Esophagus (tissue), 2 donors: ENCODE measurements around the gene FLNB. TPM values are rescaled to one million over a fixed set of nuclear protein-coding genes. Genes with fewer than 3 reads are reported as not detected.
A peak's percentile ranks its signal among the peaks of the same experiment; 100 is the strongest.

Source experiments
- H3K27ac ChIP-seq, 2 donors: one replicate each; pipeline ENCODE4 v1.5.1; 2013; ENCODE audit warnings: low read depth in 2 of 2, mild to moderate bottlenecking in 2 of 2, inconsistent platforms in 1 of 2, low read length in 1 of 2, moderate library complexity in 1 of 2
- H3K27me3 ChIP-seq, 2 donors: one replicate each; pipeline ENCODE4 v1.6.1; 2013; ENCODE audit warnings: low read length in 2 of 2, control low read depth in 1 of 2, mild to moderate bottlenecking in 1 of 2; ENCODE audit not compliant: insufficient read depth in 2 of 2, control insufficient read depth in 1 of 2
- H3K36me3 ChIP-seq, 2 donors: one replicate each; pipeline ENCODE4 v1.6.1; 2013; ENCODE audit warnings: low read length in 1 of 2; ENCODE audit not compliant: control insufficient read depth in 2 of 2, insufficient read depth in 2 of 2
- H3K4me1 ChIP-seq, 2 donors: one replicate each; pipeline ENCODE4 v1.6.1; 2013; ENCODE audit warnings: low read length in 1 of 2; ENCODE audit not compliant: control insufficient read depth in 2 of 2, insufficient read depth in 2 of 2
- H3K4me3 ChIP-seq, 2 donors: one replicate each; pipeline ENCODE4 v1.5.1; 2013; ENCODE audit warnings: low read length in 2 of 2, mild to moderate bottlenecking in 2 of 2, low read depth in 1 of 2, moderate library complexity in 1 of 2
- H3K9me3 ChIP-seq, 2 donors: one replicate each; pipeline ENCODE4 v1.6.1; 2013; ENCODE audit warnings: mild to moderate bottlenecking in 2 of 2, low read depth in 1 of 2, low read length in 1 of 2, moderate library complexity in 1 of 2; ENCODE audit not compliant: control insufficient read depth in 2 of 2, insufficient read depth in 1 of 2
- WGBS, 2 donors: extraction: QIAGEN DNeasy Blood & Tissue Kit; methylation state at CpG; one replicate each; pipeline ENCODE4 v1.1.7; 2013; 5-methylcytosine and 5-hydroxymethylcytosine counted together
- polyA plus RNA-seq, 2 donors: library from polyadenylated mRNA; stranded (reverse); fragments of 200-250 nt; gene quantifications; one replicate each; pipeline ENCODE4 v1.2.3, GENCODE V29; 2013
- donor health status: healthy with polysubstance abuse.
- donor health status: Bipolar disorder and iron deficiency.

Gene FLNB
- polyA plus RNA-seq, 2 donors, result 50.8 to 52.5 TPM

DNA sequence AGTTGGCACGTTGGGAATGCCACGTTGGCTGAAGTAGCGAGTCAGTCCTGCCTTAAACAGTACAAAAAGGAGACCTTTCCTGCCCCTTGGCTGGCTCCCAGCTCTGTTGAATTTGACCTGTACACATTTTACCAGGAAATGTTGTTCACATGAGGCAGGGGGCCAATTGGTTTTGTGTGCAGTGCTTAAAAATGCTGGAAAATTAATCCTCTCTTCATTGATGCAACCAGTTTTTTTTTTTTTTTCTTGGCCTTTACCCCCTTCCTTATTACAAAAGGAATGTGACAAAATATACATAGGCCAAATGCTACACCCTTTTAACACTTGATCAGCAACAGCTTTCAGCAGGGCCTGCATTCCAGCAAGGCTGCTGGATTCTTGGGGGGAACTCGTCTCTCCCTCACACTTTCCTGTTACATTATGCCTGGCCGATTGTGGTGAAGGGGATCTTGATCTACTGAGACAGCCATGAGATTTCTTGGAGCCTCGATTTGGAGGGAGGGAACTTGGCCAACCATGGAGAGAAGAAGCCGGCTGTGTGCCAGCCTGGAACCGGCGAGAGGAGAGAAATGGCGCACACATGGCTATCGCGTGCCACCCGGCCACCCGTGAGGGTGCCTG is 109.4 kb downstream of the FLNB start:
- peaks cover 15 to 18% of the 10 kb centered on the region in 2 donors for H3K36me3 ChIP-seq
- no peaks in the 10 kb centered on the region for H3K27me3 ChIP-seq
- H3K9me3 ChIP-seq, result no peaks in the 10 kb centered on the region
- H3K27ac ChIP-seq, result peak overlapping the region; percentile 25 to 67
- 41 to 46% methylated on average over 14 of the region's 14 CpGs for WGBS, 2 donors
- peaks cover 6 to 8% of the 10 kb centered on the region in 2 donors for H3K4me1 ChIP-seq
- no peak overlapping the region for H3K4me3 ChIP-seq

DNA sequence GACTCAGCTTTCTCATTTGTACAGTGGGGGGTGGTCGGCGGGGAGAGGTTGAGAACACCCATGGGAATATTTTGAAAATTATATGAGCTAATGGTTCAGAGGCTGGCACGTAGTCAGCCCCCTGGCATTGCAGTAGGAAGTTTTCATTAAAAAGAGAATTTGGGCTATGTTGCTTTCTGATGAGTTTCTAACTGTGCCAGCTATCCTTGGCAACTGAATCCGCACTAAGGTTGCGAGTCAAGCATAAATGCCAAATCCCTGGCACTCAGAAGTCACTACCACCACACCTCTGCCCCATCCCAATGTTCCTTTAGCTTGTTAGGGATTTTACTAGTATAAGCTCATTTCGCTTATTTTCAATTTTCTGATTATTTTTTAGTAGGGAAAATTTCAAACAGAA is 111.0 kb downstream of the FLNB start:
- Histone ChIP-seq H3K27me3 (no peaks in the 10 kb centered on the region), H3K4me3 (no peak overlapping the region), H3K9me3 (no peaks in the 10 kb centered on the region), H3K36me3 (peaks cover 17 to 30% of the 10 kb centered on the region in 2 donors), H3K27ac (no peak overlapping the region), H3K4me1 (peaks cover 6 to 8% of the 10 kb centered on the region in 2 donors)
- WGBS, 2 donors, result 74 to 79% methylated on average over 6 of the region's 6 CpGs

DNA sequence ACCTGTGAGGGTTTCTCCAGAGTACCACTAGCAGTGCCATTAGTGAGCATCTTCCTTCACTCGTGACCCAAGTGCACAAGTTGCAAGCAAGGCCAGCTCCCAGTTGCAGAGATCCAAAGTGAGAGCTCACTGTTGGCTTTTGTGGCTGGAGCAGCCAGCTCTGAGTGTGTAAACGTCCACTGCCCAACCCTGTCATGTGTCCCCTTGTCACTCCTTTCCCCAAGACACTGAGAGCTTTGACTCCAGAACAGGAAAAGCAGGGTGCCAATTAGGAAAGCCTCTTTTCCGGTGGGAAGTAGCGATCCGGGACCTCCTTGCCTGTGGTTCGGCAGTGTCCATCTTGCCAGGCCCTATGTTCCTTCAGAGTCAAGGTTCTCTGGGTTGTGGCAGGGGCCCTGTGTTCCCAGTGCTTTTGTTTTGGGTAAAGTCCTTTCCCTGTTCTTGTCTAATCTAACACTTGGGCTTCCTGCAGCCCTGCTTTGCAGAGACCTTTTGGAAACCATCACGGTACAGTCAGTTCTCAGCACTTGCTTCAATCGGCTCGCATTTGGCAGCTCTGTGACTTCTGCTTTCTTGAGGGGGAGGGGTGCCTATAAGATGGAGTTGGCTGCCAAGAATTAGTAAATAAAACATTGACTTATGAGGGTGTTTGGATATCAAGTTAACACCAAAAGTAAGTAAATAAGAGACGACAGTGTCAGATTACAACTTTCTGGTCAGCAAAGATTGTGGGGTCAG is 112.0 kb downstream of the FLNB start:
- H3K4me1 ChIP-seq, result peaks cover 6 to 8% of the 10 kb centered on the region in 2 donors
- 54 to 62% methylated on average over 10 of the region's 10 CpGs for WGBS, 2 donors
- H3K36me3 ChIP-seq, result peaks cover 24 to 34% of the 10 kb centered on the region in 2 donors
- no peaks in the 10 kb centered on the region for H3K27me3 ChIP-seq
- H3K27ac ChIP-seq, result peak overlapping the region; percentile 25 to 53
- no peak overlapping the region for H3K4me3 ChIP-seq
- no peaks in the 10 kb centered on the region for H3K9me3 ChIP-seq

DNA sequence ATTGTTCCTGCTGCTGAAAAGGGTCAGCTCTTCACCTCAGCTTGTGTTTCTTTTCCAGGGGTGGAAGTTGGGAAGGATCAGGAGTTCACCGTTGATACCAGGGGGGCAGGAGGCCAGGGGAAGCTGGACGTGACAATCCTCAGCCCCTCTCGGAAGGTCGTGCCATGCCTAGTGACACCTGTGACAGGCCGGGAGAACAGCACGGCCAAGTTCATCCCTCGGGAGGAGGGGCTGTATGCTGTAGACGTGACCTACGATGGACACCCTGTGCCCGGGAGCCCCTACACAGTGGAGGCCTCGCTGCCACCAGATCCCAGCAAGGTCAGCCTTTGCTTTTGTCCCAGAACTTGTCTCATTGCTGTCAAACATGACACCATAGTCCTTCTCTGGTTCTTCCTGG is 113.0 kb downstream of the FLNB start:
- H3K4me1 ChIP-seq, result peaks cover 3 to 6% of the 10 kb centered on the region in 2 donors
- H3K27ac ChIP-seq, result no peak overlapping the region

DNA sequence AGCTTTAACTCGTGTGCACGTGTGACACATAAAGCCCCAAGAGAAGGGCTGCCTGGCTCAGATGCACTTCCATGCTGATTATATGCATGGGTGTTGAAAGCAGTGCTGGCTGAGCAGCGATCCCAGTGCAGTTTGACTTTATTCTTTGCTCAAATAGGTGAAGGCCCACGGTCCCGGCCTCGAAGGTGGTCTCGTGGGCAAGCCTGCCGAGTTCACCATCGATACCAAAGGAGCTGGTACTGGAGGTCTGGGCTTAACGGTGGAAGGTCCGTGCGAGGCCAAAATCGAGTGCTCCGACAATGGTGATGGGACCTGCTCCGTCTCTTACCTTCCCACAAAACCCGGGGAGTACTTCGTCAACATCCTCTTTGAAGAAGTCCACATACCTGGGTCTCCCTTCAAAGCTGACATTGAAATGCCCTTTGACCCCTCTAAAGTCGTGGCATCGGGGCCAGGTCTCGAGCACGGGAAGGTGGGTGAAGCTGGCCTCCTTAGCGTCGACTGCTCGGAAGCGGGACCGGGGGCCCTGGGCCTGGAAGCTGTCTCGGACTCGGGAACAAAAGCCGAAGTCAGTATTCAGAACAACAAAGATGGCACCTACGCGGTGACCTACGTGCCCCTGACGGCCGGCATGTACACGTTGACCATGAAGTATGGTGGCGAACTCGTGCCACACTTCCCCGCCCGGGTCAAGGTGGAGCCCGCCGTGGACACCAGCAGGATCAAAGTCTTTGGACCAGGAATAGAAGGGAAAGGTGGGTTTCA is 114.9 kb downstream of the FLNB start:
- H3K27ac ChIP-seq, result no peak overlapping the region
- H3K27me3 ChIP-seq, result no peaks in the 10 kb centered on the region
- H3K4me3 ChIP-seq, result no peak overlapping the region
- peaks cover 18 to 43% of the 10 kb centered on the region in 2 donors for H3K36me3 ChIP-seq
- no peaks in the 10 kb centered on the region for H3K9me3 ChIP-seq
- 95 to 96% methylated on average over 41 of the region's 41 CpGs for WGBS, 2 donors
- H3K4me1 ChIP-seq, result no peaks in the 10 kb centered on the region

More for the DNA sequence above, 113.0 kb downstream of the FLNB start:
- Histone ChIP-seq H3K27me3 (no peaks in the 10 kb centered on the region), H3K36me3 (peaks cover 18 to 40% of the 10 kb centered on the region in 2 donors), H3K4me3 (no peak overlapping the region), H3K9me3 (no peaks in the 10 kb centered on the region)
- WGBS, 2 donors, result 93 to 94% methylated on average over 11 of the region's 11 CpGs

DNA sequence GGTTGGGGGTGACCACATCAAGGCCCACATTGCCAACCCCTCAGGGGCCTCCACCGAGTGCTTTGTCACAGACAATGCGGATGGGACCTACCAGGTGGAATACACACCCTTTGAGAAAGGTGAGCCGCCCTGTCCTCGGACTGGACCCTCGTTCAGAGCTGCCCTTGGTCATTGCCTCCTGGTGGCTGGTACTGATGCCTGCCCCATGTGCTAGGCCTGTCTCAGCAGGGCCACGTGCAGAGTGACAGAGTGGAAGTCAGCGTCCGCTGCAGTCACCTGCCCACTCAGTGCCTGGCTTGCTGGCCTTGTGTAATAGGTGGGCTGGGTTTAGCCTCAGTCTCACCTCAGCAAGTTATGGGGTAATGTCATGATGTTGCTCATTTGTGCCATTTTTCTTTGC is 116.2 kb downstream of the FLNB start:
- no peak overlapping the region for H3K27ac ChIP-seq
- WGBS, 2 donors, result 88 to 95% methylated on average over 8 of the region's 8 CpGs
- H3K4me1 ChIP-seq, result no peaks in the 10 kb centered on the region
- peaks cover 18 to 49% of the 10 kb centered on the region in 2 donors for H3K36me3 ChIP-seq
- no peak overlapping the region for H3K4me3 ChIP-seq
- no peaks in the 10 kb centered on the region for H3K27me3 ChIP-seq
- H3K9me3 ChIP-seq, result no peaks in the 10 kb centered on the region

DNA sequence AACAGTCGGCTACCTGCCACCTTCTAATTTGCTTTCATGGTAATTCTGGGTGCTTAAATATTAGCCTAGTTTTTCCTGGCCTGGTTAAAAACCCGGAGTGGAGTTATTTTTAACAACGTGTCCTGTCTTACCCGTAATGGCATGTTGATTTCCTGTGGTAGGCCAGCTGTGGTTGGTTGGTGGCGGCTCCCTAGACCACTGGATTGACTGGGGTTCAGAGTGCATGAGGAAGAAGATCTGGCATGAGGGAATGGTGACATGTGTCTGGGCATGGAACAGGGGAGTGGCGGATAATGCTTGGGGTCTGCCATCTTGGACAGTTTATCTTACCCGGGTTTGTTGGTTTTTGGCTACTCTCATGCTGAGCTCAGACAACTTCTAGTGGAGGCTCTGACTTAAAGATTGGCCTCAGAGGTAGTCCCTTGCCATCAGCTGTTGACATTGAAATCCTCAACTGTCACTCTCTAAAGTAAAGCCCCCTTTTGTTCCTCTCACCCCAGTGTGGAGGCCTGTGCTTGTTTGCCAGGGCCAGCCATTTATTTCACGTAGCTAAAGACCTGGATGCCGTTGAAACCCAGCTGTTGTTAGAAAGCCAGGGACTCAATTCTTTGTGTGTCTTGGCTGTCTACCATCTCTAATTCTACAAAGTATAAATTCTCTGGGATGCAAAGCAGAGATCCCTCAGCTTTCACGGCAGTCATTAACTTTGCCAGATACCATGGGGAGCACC is 121.0 kb downstream of the FLNB start:
- Histone ChIP-seq H3K27me3 (no peaks in the 10 kb centered on the region), H3K27ac (no peak overlapping the region), H3K4me3 (no peak overlapping the region), H3K9me3 (no peaks in the 10 kb centered on the region), H3K4me1 (no peaks in the 10 kb centered on the region), H3K36me3 (peaks cover 17 to 44% of the 10 kb centered on the region in 2 donors)
- 76 to 79% methylated on average over 10 of the region's 10 CpGs for WGBS, 2 donors

DNA sequence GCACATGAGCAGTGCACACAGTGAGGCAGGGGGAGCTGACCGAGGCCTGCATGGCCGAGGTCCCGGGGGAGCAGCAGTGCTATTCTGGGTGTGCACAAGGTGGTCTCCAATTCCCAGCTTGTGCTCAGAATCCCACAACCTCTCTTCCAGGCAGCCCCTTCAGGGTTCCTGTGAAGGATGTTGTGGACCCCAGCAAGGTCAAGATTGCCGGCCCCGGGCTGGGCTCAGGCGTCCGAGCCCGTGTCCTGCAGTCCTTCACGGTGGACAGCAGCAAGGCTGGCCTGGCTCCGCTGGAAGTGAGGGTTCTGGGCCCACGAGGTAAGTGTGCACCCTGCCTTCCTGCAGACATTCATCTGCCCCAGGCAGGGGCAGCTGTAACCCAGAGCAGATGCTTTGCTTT is 122.4 kb downstream of the FLNB start:
- WGBS, 2 donors, result 92 to 94% methylated on average over 11 of the region's 11 CpGs
- H3K4me3 ChIP-seq, result no peak overlapping the region
- no peak overlapping the region for H3K27ac ChIP-seq
- H3K9me3 ChIP-seq, result no peaks in the 10 kb centered on the region
- no peaks in the 10 kb centered on the region for H3K27me3 ChIP-seq
- no peaks in the 10 kb centered on the region for H3K4me1 ChIP-seq
- peaks cover 13 to 44% of the 10 kb centered on the region in 2 donors for H3K36me3 ChIP-seq
